Activated CD4-positive, alpha-beta T cell treated with anti-CD3 and anti-CD28 coated beads for 24 hours (primary cell): ENCODE measurements around the gene FBXO44.

Experiments used
- DNase-seq, 2 donors: peaks; one replicate each; pipeline ENCODE4 v3.0.0-alpha.2; 2020; ENCODE audit warnings: low read depth in 2 of 2

Gene FBXO44

GRCh38 chr1:11659748-11660147, 5.1 kb downstream of the FBXO44 start:
- DNase-seq = no peak

GRCh38 chr1:11661103-11661502, 6.4 kb downstream of the FBXO44 start:
- no peak for DNase-seq

- peak; percentile 25 to 33 for DNase-seq
These were observed 9.8 kb downstream of the FBXO44 start for GRCh38 chr1:11664336-11665065.

GRCh38 chr1:11668516-11668915, 13.8 kb downstream of the FBXO44 start:
- no peak for DNase-seq

GRCh38 chr1:11670747-11671146, 16.1 kb downstream of the FBXO44 start:
- no peak for DNase-seq

GRCh38 chr1:11671205-11671543, 16.5 kb downstream of the FBXO44 start:
- no peak for DNase-seq

- DNase-seq = no peak
These were observed 17.0 kb downstream of the FBXO44 start for GRCh38 chr1:11671544-11672286.

- DNase-seq = no peak
These were observed 18.6 kb downstream of the FBXO44 start for GRCh38 chr1:11673089-11673769.

GRCh38 chr1:11674488-11674887, 19.8 kb downstream of the FBXO44 start:
- no peak for DNase-seq

GRCh38 chr1:11675325-11675724, 20.6 kb downstream of the FBXO44 start:
- DNase-seq = no peak

GRCh38 chr1:11676386-11677103, 21.9 kb downstream of the FBXO44 start:
- DNase-seq = no peak

GRCh38 chr1:11678442-11678841, 23.8 kb downstream of the FBXO44 start:
- DNase-seq = no peak

- no peak for DNase-seq
These were observed 25.8 kb downstream of the FBXO44 start for GRCh38 chr1:11680270-11681070.

GRCh38 chr1:11681071-11681771, 26.5 kb downstream of the FBXO44 start, which contains the start of gene MAD2L2:
MAD2L2 (minus strand) TSS chr1:11681148; CDS start chr1:11680601, 547 bp downstream.
- DNase-seq = peak; percentile 88 to 91

- no peak for DNase-seq
These were observed 27.7 kb downstream of the FBXO44 start for GRCh38 chr1:11682287-11682771.

GRCh38 chr1:11682799-11683198, 28.1 kb downstream of the FBXO44 start:
- no peak for DNase-seq

GRCh38 chr1:11684070-11684469, 29.4 kb downstream of the FBXO44 start:
- no peak for DNase-seq

- no peak for DNase-seq
These were observed 30.6 kb downstream of the FBXO44 start for GRCh38 chr1:11685210-11685752.

GRCh38 chr1:11688506-11688905, 33.8 kb downstream of the FBXO44 start:
- DNase-seq = no peak
